Measurements from ENCODE around the gene FMNL2.
"Not testable (repeated sequence)": the region's sequence is repeated elsewhere in the genome, so short reads cannot be mapped to it uniquely, and the experiment has no call there.

Gene FMNL2

GRCh38 chr2:152376385-152376784 is 41.4 kb downstream of the FMNL2 start:
- Histone ChIP-seq H3K9me3 (ENCODE audit: control insufficient read depth in 2 of 2, low read length in 2 of 2) (no peaks in the 10 kb centered on the region), H3K27ac (ENCODE audit: low read length) (no peak overlapping the region), H3K36me3 (ENCODE audit: control insufficient read depth in 2 of 2, insufficient read depth in 2 of 2, low read length in 2 of 2) (no peaks in the 10 kb centered on the region), H3K27me3 (ENCODE audit: control insufficient read depth in 1 of 2, insufficient read depth in 2 of 2, low read length in 2 of 2) (no peaks in the 10 kb centered on the region), H3K4me3 (ENCODE audit: low read length in 2 of 2) (no peak overlapping the region), H3K9ac (ENCODE audit: low read length in 2 of 2) (no peak overlapping the region), H3K4me1 (ENCODE audit: control insufficient read depth, insufficient read depth, low read length) (no peaks in the 10 kb centered on the region)

GRCh38 chr2:152376968-152377367 is 42.0 kb downstream of the FMNL2 start:
- no peaks in the 10 kb centered on the region for H3K4me1 ChIP-seq (ENCODE audit: control insufficient read depth, insufficient read depth, low read length)
- no peaks in the 10 kb centered on the region for H3K27me3 ChIP-seq (ENCODE audit: control insufficient read depth in 1 of 2, insufficient read depth in 2 of 2, low read length in 2 of 2)
- H3K9ac ChIP-seq (ENCODE audit: low read length in 2 of 2): no peak overlapping the region
- H3K4me3 ChIP-seq (ENCODE audit: low read length in 2 of 2): no peak overlapping the region
- H3K9me3 ChIP-seq (ENCODE audit: control insufficient read depth in 2 of 2, low read length in 2 of 2): no peaks in the 10 kb centered on the region
- no peak overlapping the region for H3K27ac ChIP-seq (ENCODE audit: low read length)
- no peaks in the 10 kb centered on the region for H3K36me3 ChIP-seq (ENCODE audit: control insufficient read depth in 2 of 2, insufficient read depth in 2 of 2, low read length in 2 of 2)

- Histone ChIP-seq H3K27me3 (ENCODE audit: control insufficient read depth in 1 of 2, insufficient read depth in 2 of 2, low read length in 2 of 2) (no peaks in the 10 kb centered on the region), H3K36me3 (ENCODE audit: control insufficient read depth in 2 of 2, insufficient read depth in 2 of 2, low read length in 2 of 2) (no peaks in the 10 kb centered on the region), H3K9ac (ENCODE audit: low read length in 2 of 2) (no peak overlapping the region), H3K4me1 (ENCODE audit: control insufficient read depth, insufficient read depth, low read length) (no peaks in the 10 kb centered on the region), H3K4me3 (ENCODE audit: low read length in 2 of 2) (no peak overlapping the region), H3K27ac (ENCODE audit: low read length) (no peak overlapping the region), H3K9me3 (ENCODE audit: control insufficient read depth in 2 of 2, low read length in 2 of 2) (no peaks in the 10 kb centered on the region)
These were observed 44.1 kb downstream of the FMNL2 start for GRCh38 chr2:152379089-152379488.

GRCh38 chr2:152380261-152381055 is 45.5 kb downstream of the FMNL2 start:
- Histone ChIP-seq H3K9me3 (ENCODE audit: control insufficient read depth in 2 of 2, low read length in 2 of 2) (no peaks in the 10 kb centered on the region), H3K4me1 (ENCODE audit: control insufficient read depth, insufficient read depth, low read length) (no peaks in the 10 kb centered on the region), H3K27me3 (ENCODE audit: control insufficient read depth in 1 of 2, insufficient read depth in 2 of 2, low read length in 2 of 2) (no peaks in the 10 kb centered on the region), H3K4me3 (ENCODE audit: low read length in 2 of 2) (no peak overlapping the region), H3K9ac (ENCODE audit: low read length in 2 of 2) (no peak overlapping the region), H3K36me3 (ENCODE audit: control insufficient read depth in 2 of 2, insufficient read depth in 2 of 2, low read length in 2 of 2) (no peaks in the 10 kb centered on the region), H3K27ac (ENCODE audit: low read length) (no peak overlapping the region)

GRCh38 chr2:152383702-152384101 is 48.7 kb downstream of the FMNL2 start:
- Histone ChIP-seq H3K9me3 (ENCODE audit: control insufficient read depth in 2 of 2, low read length in 2 of 2) (no peaks in the 10 kb centered on the region), H3K27me3 (ENCODE audit: control insufficient read depth in 1 of 2, insufficient read depth in 2 of 2, low read length in 2 of 2) (no peaks in the 10 kb centered on the region), H3K4me3 (ENCODE audit: low read length in 2 of 2) (no peak overlapping the region), H3K36me3 (ENCODE audit: control insufficient read depth in 2 of 2, insufficient read depth in 2 of 2, low read length in 2 of 2) (no peaks in the 10 kb centered on the region), H3K27ac (ENCODE audit: low read length) (no peak overlapping the region), H3K9ac (ENCODE audit: low read length in 2 of 2) (no peak overlapping the region), H3K4me1 (ENCODE audit: control insufficient read depth, insufficient read depth, low read length) (no peaks in the 10 kb centered on the region)

- Histone ChIP-seq H3K4me3 (ENCODE audit: low read length in 2 of 2) (no peak overlapping the region), H3K36me3 (ENCODE audit: control insufficient read depth in 2 of 2, insufficient read depth in 2 of 2, low read length in 2 of 2) (no peaks in the 10 kb centered on the region), H3K4me1 (ENCODE audit: control insufficient read depth, insufficient read depth, low read length) (no peaks in the 10 kb centered on the region), H3K27me3 (ENCODE audit: control insufficient read depth in 1 of 2, insufficient read depth in 2 of 2, low read length in 2 of 2) (no peaks in the 10 kb centered on the region), H3K9me3 (ENCODE audit: control insufficient read depth in 2 of 2, low read length in 2 of 2) (no peaks in the 10 kb centered on the region), H3K9ac (ENCODE audit: low read length in 2 of 2) (no peak overlapping the region), H3K27ac (ENCODE audit: low read length) (no peak overlapping the region)
These were observed 50.0 kb downstream of the FMNL2 start for GRCh38 chr2:152384992-152385391.

- H3K4me1 ChIP-seq (ENCODE audit: control insufficient read depth, insufficient read depth, low read length): no peaks in the 10 kb centered on the region
- H3K9me3 ChIP-seq (ENCODE audit: control insufficient read depth in 2 of 2, low read length in 2 of 2): no peaks in the 10 kb centered on the region
- no peak overlapping the region for H3K4me3 ChIP-seq (ENCODE audit: low read length in 2 of 2)
- no peak overlapping the region for H3K27ac ChIP-seq (ENCODE audit: low read length)
- no peaks in the 10 kb centered on the region for H3K36me3 ChIP-seq (ENCODE audit: control insufficient read depth in 2 of 2, insufficient read depth in 2 of 2, low read length in 2 of 2)
- H3K9ac ChIP-seq (ENCODE audit: low read length in 2 of 2): no peak overlapping the region
- no peaks in the 10 kb centered on the region for H3K27me3 ChIP-seq (ENCODE audit: control insufficient read depth in 1 of 2, insufficient read depth in 2 of 2, low read length in 2 of 2)
These were observed 50.7 kb downstream of the FMNL2 start for GRCh38 chr2:152385650-152386049.

- Histone ChIP-seq H3K27ac (ENCODE audit: low read length) (no peak overlapping the region), H3K36me3 (ENCODE audit: control insufficient read depth in 2 of 2, insufficient read depth in 2 of 2, low read length in 2 of 2) (no peaks in the 10 kb centered on the region), H3K9ac (ENCODE audit: low read length in 2 of 2) (no peak overlapping the region), H3K27me3 (ENCODE audit: control insufficient read depth in 1 of 2, insufficient read depth in 2 of 2, low read length in 2 of 2) (no peaks in the 10 kb centered on the region), H3K9me3 (ENCODE audit: control insufficient read depth in 2 of 2, low read length in 2 of 2) (no peaks in the 10 kb centered on the region), H3K4me1 (ENCODE audit: control insufficient read depth, insufficient read depth, low read length) (no peaks in the 10 kb centered on the region), H3K4me3 (ENCODE audit: low read length in 2 of 2) (no peak overlapping the region)
These were observed 51.3 kb downstream of the FMNL2 start for GRCh38 chr2:152386266-152386665.

- H3K4me3 ChIP-seq (ENCODE audit: low read length in 2 of 2): no peak overlapping the region
- no peaks in the 10 kb centered on the region for H3K9me3 ChIP-seq (ENCODE audit: control insufficient read depth in 2 of 2, low read length in 2 of 2)
- H3K4me1 ChIP-seq (ENCODE audit: control insufficient read depth, insufficient read depth, low read length): no peaks in the 10 kb centered on the region
- H3K27ac ChIP-seq (ENCODE audit: low read length): no peak overlapping the region
- no peak overlapping the region for H3K9ac ChIP-seq (ENCODE audit: low read length in 2 of 2)
- no peaks in the 10 kb centered on the region for H3K36me3 ChIP-seq (ENCODE audit: control insufficient read depth in 2 of 2, insufficient read depth in 2 of 2, low read length in 2 of 2)
- no peaks in the 10 kb centered on the region for H3K27me3 ChIP-seq (ENCODE audit: control insufficient read depth in 1 of 2, insufficient read depth in 2 of 2, low read length in 2 of 2)
These were observed 52.1 kb downstream of the FMNL2 start for GRCh38 chr2:152387041-152387440.

GRCh38 chr2:152388269-152388668 is 53.3 kb downstream of the FMNL2 start:
- not testable (repeated sequence) for H3K4me3 ChIP-seq (ENCODE audit: low read length in 2 of 2); H3K4me1 ChIP-seq (ENCODE audit: control insufficient read depth, insufficient read depth, low read length); H3K27me3 ChIP-seq (ENCODE audit: control insufficient read depth in 1 of 2, insufficient read depth in 2 of 2, low read length in 2 of 2); H3K27ac ChIP-seq (ENCODE audit: low read length); H3K36me3 ChIP-seq (ENCODE audit: control insufficient read depth in 2 of 2, insufficient read depth in 2 of 2, low read length in 2 of 2); H3K9me3 ChIP-seq (ENCODE audit: control insufficient read depth in 2 of 2, low read length in 2 of 2); H3K9ac ChIP-seq (ENCODE audit: low read length in 2 of 2)

- Histone ChIP-seq H3K4me3 (ENCODE audit: low read length in 2 of 2) (no peak overlapping the region), H3K9me3 (ENCODE audit: control insufficient read depth in 2 of 2, low read length in 2 of 2) (no peaks in the 10 kb centered on the region), H3K4me1 (ENCODE audit: control insufficient read depth, insufficient read depth, low read length) (no peaks in the 10 kb centered on the region), H3K27ac (ENCODE audit: low read length) (no peak overlapping the region), H3K9ac (ENCODE audit: low read length in 2 of 2) (no peak overlapping the region), H3K27me3 (ENCODE audit: control insufficient read depth in 1 of 2, insufficient read depth in 2 of 2, low read length in 2 of 2) (no peaks in the 10 kb centered on the region), H3K36me3 (ENCODE audit: control insufficient read depth in 2 of 2, insufficient read depth in 2 of 2, low read length in 2 of 2) (no peaks in the 10 kb centered on the region)
These were observed 54.5 kb downstream of the FMNL2 start for GRCh38 chr2:152389483-152389882.

Measured in stomach smooth muscle (tissue), 2 donors.